Cardiac fibroblast (primary cell): ENCODE measurements around the gene ARHGEF11.
"Not testable (repeated sequence)": the region's sequence is repeated elsewhere in the genome, so short reads cannot be mapped to it uniquely, and the experiment has no call there.

Experiments used
- DNase-seq, 2 donors: peaks; one replicate each; pipeline versions ENCODE4 v3.0.0 to v3.0.0-alpha.2; 2010; ENCODE audit warnings: low read depth in 2 of 2
- H3K4me3 ChIP-seq, 2 donors: replicated peaks in 1 of 2; 1 replicate in 1 of 2; 2 replicates in 1 of 2; pipeline ENCODE4 v1.5.1; 2011; ENCODE audit warnings: low read depth in 2 of 2, low read length in 2 of 2, mild to moderate bottlenecking in 2 of 2, moderate library complexity in 1 of 2
- CTCF ChIP-seq: IDR thresholded peaks from one replicate; pipeline ENCODE4 v1.5.1; 2011; ENCODE audit warnings: low read depth, mild to moderate bottlenecking, low read length, inconsistent platforms

Gene ARHGEF11

GRCh38 chr1:157084720-157085119 lies 39.2 kb upstream of the ARHGEF11 start:
- TF ChIP-seq CTCF: no peak
- no peak for DNase-seq
- no peak overlapping the region for H3K4me3 ChIP-seq

- no peak for DNase-seq
- H3K4me3 ChIP-seq: no peak overlapping the region
Observed at GRCh38 chr1:157081707-157082106, 36.2 kb upstream of the ARHGEF11 start.

GRCh38 chr1:157080714-157081113 lies 35.2 kb upstream of the ARHGEF11 start:
- no peak overlapping the region for H3K4me3 ChIP-seq
- TF ChIP-seq CTCF: no peak
- no peak for DNase-seq

More at GRCh38 chr1:157081707-157082106, 36.2 kb upstream of the ARHGEF11 start:
- TF ChIP-seq CTCF: no peak

- no peak for TF ChIP-seq CTCF
- no peak overlapping the region for H3K4me3 ChIP-seq
Observed at GRCh38 chr1:157077394-157077793, 31.9 kb upstream of the ARHGEF11 start.

GRCh38 chr1:157073944-157074685 lies 28.6 kb upstream of the ARHGEF11 start:
- peak; percentile 76 to 81 for DNase-seq
- peak; percentile 71 for TF ChIP-seq CTCF
- H3K4me3 ChIP-seq: no peak overlapping the region

More at GRCh38 chr1:157077394-157077793, 31.9 kb upstream of the ARHGEF11 start:
- DNase-seq: no peak

- DNase-seq: no peak
- H3K4me3 ChIP-seq: no peak overlapping the region
- TF ChIP-seq CTCF: no peak
Observed at GRCh38 chr1:157069601-157070000, 24.1 kb upstream of the ARHGEF11 start.

GRCh38 chr1:157059241-157059640 lies 13.7 kb upstream of the ARHGEF11 start:
- H3K4me3 ChIP-seq, DNase-seq: not testable (repeated sequence)
